Retinal pigment epithelial cell (primary cell): Measurements from ENCODE around the gene TMPRSS11B.

Source experiments
- DNase-seq: peaks from one replicate; pipeline ENCODE4 v3.0.0-alpha.2; 2010; ENCODE audit warnings: low read depth
- H3K4me3 ChIP-seq: 2 replicates; pipeline ENCODE4 v1.5.1; 2011; ENCODE audit warnings: mild to moderate bottlenecking, low read length, control low read depth, moderate library complexity
- CTCF ChIP-seq: conservative IDR thresholded peaks from 2 replicates; pipeline ENCODE4 v1.5.1; 2011; ENCODE audit warnings: low read depth, low read length, control low read depth, inconsistent platforms

The TMPRSS11B gene

GRCh38 chr4:68182382-68182820, 63.1 kb downstream of the TMPRSS11B start:
- no peak for DNase-seq
- no peak overlapping the region for H3K4me3 ChIP-seq
- TF ChIP-seq CTCF: no peak

GRCh38 chr4:68180849-68181526, 64.5 kb downstream of the TMPRSS11B start:
- H3K4me3 ChIP-seq: no peak overlapping the region
- peak; percentile 10 for DNase-seq
- no peak for TF ChIP-seq CTCF

- no peak for TF ChIP-seq CTCF
- no peak overlapping the region for H3K4me3 ChIP-seq
- DNase-seq: no peak
Measured at GRCh38 chr4:68176904-68177303, 68.6 kb downstream of the TMPRSS11B start.
